Panc1 (cell line): ENCODE results near the gene BEX5.

Experiments used
- CTCF ChIP-seq: fragments of 450-650 bp; IDR thresholded peaks from 2 replicates; pipeline ENCODE4 v1.5.1; 2017; ENCODE audit warnings: mild to moderate bottlenecking
- POLR2AphosphoS5 ChIP-seq: IDR thresholded peaks from 2 replicates; pipeline ENCODE4 v1.6.1; 2012; ENCODE audit warnings: mild to moderate bottlenecking, low read depth, low read length, moderate library complexity
- REST ChIP-seq, 2 experiments: IDR thresholded peaks; 2 replicates each; pipeline ENCODE4 v1.6.1; 2011 to 2012; ENCODE audit warnings: low read depth in 2 of 2, control low read depth in 1 of 2, low read length in 1 of 2, mild to moderate bottlenecking in 1 of 2, moderate library complexity in 1 of 2; ENCODE audit not compliant: insufficient read depth in 1 of 2
- SIN3A ChIP-seq: IDR thresholded peaks from 2 replicates; pipeline ENCODE4 v1.6.1; 2012; ENCODE audit warnings: low read depth, mild to moderate bottlenecking, low read length, moderate library complexity, borderline replicate concordance; ENCODE audit not compliant: insufficient read depth
- TCF7L2 ChIP-seq: IDR thresholded peaks from 2 replicates; pipeline ENCODE4 v1.6.1; 2011; ENCODE audit warnings: mild to moderate bottlenecking, low read depth, low read length, inconsistent platforms

GRCh38 chrX:102154218-102154860 is 1.4 kb downstream of the BEX5 start:
- TF ChIP-seq CTCF (peak; percentile 75), TCF7L2 (no peak), POLR2AphosphoS5 (no peak), REST (IDR thresholded peaks at IDR 0.05; ENCODE audit: insufficient read depth in 1 of 2, low read depth in 2 of 2, low read length in 1 of 2) (no peak), SIN3A (no peak)
